Suprapubic skin (tissue), 4 donors: Measurements from ENCODE around the gene RAB3B. TPM values are rescaled to one million over a fixed set of nuclear protein-coding genes. Genes with fewer than 3 reads are reported as not detected.

Source experiments
- DNase-seq, 2 donors: peaks; one replicate each; pipeline ENCODE4 v3.0.0-alpha.2; 2019; ENCODE audit warnings: low spot score in 2 of 2
- H3K27ac ChIP-seq: fragments of 200-600 bp; sonication (generic); one replicate; pipeline ENCODE4 v1.5.1; 2019
- H3K27me3 ChIP-seq: fragments of 200-600 bp; sonication (generic); one replicate; pipeline ENCODE4 v1.5.1; 2019
- H3K36me3 ChIP-seq: fragments of 200-600 bp; sonication (generic); one replicate; pipeline ENCODE4 v1.5.1; 2019
- H3K4me1 ChIP-seq: fragments of 200-600 bp; sonication (generic); one replicate; pipeline ENCODE4 v1.5.1; 2019
- H3K4me3 ChIP-seq: fragments of 200-600 bp; sonication (generic); one replicate; pipeline ENCODE4 v1.5.1; 2019; ENCODE audit warnings: mild to moderate bottlenecking
- H3K9me3 ChIP-seq: fragments of 200-600 bp; sonication (generic); one replicate; pipeline ENCODE4 v1.5.1; 2019
- EP300 ChIP-seq: sonication (generic); formaldehyde crosslinking; IDR thresholded peaks from one replicate; pipeline ENCODE4 v1.6.1; 2017; ENCODE audit warnings: antibody characterized with exemption
- POLR2A ChIP-seq, 2 donors: fragments of 450-650 bp; IDR thresholded peaks; one replicate each; pipeline ENCODE4 v1.6.1; 2017; ENCODE audit warnings: antibody characterized with exemption in 2 of 2, mild to moderate bottlenecking in 2 of 2, moderate library complexity in 2 of 2
- POLR2AphosphoS5 ChIP-seq, 3 donors: sonication (generic); formaldehyde crosslinking; IDR thresholded peaks; one replicate each; pipeline ENCODE4 v1.6.1; 2017; ENCODE audit warnings: antibody characterized with exemption in 3 of 3
- WGBS: methylation state at CpG from one replicate; pipeline ENCODE4 v1.1.5; 2018; 5-methylcytosine and 5-hydroxymethylcytosine counted together
- total RNA-seq, 4 donors: library from RNA; depleted of rRNA; stranded (reverse); fragments of >200 nt; gene quantifications; one replicate each; pipeline ENCODE4 v1.1.0, GENCODE V29; 2016
- TF ChIP-seq, protein P1 (sequence below), 2 donors: fragments of 200-600 bp in 1 of 2; fragments of 450-650 bp in 1 of 2; sonication (generic) in 1 of 2; IDR thresholded peaks; one replicate each; pipeline ENCODE4 v1.5.1; 2016 to 2019; ENCODE audit warnings: antibody characterized with exemption in 2 of 2, mild to moderate bottlenecking in 1 of 2, moderate library complexity in 1 of 2

The RAB3B gene
- total RNA-seq, 4 donors from 2014 or later, result 2.8 to 6.8 (median 5.6) TPM

DNA sequence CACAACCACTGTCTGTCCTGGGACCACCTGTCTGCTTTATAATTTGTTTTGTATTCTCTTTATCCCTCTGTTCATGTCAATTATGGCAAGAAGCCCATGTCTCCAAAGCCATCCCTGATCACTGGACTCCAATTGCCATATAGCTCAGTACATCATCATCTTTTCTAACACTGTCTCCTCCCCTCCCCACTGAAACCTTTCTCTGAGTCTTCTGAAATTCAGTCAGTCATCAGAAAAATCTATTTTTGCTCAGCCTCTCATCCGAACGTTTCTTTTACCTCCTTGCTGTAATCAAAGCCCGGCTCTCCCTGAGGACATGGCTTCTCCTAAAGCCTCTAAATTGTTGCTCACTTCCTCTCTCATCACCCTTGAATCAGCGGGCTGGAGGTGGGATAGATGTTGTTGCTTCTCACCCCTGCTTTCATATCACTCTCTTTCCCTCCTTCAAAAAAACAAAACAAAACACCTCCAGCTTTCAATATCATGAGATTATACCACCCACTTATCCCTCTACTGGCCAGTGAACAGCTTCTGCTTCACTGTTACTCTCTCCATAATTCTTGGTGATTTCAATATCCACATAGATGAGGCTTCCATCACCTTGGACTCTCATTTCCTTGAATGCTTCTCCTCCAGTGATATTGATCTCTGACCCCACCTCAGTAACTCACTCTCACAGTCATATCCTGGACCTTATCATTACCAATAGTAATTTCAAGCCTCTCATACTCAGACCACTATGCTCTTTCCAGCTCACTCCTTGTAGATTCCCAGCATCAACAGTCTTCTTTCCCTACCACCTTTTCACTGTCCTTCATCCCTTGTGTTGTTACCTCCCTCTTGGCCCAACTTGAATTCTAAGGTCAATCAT lies 27.8 kb downstream of the RAB3B start:
- H3K4me3 ChIP-seq, result no peak overlapping the region
- TF ChIP-seq, protein P1, sequence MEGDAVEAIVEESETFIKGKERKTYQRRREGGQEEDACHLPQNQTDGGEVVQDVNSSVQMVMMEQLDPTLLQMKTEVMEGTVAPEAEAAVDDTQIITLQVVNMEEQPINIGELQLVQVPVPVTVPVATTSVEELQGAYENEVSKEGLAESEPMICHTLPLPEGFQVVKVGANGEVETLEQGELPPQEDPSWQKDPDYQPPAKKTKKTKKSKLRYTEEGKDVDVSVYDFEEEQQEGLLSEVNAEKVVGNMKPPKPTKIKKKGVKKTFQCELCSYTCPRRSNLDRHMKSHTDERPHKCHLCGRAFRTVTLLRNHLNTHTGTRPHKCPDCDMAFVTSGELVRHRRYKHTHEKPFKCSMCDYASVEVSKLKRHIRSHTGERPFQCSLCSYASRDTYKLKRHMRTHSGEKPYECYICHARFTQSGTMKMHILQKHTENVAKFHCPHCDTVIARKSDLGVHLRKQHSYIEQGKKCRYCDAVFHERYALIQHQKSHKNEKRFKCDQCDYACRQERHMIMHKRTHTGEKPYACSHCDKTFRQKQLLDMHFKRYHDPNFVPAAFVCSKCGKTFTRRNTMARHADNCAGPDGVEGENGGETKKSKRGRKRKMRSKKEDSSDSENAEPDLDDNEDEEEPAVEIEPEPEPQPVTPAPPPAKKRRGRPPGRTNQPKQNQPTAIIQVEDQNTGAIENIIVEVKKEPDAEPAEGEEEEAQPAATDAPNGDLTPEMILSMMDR (IDR thresholded peaks at IDR 0.05), result no peak
- TF ChIP-seq EP300, result no peak
- TF ChIP-seq POLR2A (IDR thresholded peaks at IDR 0.05), result no peak
- no peak for TF ChIP-seq POLR2AphosphoS5 (IDR thresholded peaks at IDR 0.05)
- no peaks in the 10 kb centered on the region for H3K36me3 ChIP-seq
- no peaks in the 10 kb centered on the region for H3K9me3 ChIP-seq
- no peaks in the 10 kb centered on the region for H3K4me1 ChIP-seq
- H3K27ac ChIP-seq, result no peak overlapping the region
- no peak for DNase-seq
- whole genome bisulfite sequencing, result 64% methylated on average over 4 of the region's 4 CpGs
- H3K27me3 ChIP-seq, result peaks cover 11% of the 10 kb centered on the region

DNA sequence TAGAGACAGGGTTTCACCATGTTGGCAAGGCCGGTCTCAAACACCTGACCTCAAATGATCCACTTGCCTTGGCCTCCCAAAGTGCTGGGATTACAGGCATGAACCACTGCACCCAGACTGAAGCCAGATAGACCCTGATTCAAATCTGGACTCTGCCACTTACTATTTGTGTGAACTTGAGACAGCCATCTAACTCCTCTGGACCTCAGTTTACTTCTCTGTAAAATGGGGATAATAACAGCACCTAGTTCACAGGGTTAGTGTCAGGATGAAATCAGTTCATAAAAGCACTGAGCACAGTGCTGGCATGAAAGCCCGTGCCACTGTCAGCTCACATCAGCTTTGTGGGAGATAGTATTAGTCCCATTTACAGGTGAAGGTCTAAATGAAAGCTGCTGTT lies 28.5 kb downstream of the RAB3B start:
- peaks cover 11% of the 10 kb centered on the region for H3K27me3 ChIP-seq
- DNase-seq, result no peak
- TF ChIP-seq, protein P1 (IDR thresholded peaks at IDR 0.05), result no peak
- TF ChIP-seq POLR2A (IDR thresholded peaks at IDR 0.05) (no peak), EP300 (no peak), POLR2AphosphoS5 (IDR thresholded peaks at IDR 0.05) (no peak)
- H3K27ac ChIP-seq, result no peak overlapping the region
- no peaks in the 10 kb centered on the region for H3K36me3 ChIP-seq
- no peaks in the 10 kb centered on the region for H3K4me1 ChIP-seq
- no peaks in the 10 kb centered on the region for H3K9me3 ChIP-seq
- 85% methylated on average over 2 of the region's 2 CpGs for WGBS
- no peak overlapping the region for H3K4me3 ChIP-seq

DNA sequence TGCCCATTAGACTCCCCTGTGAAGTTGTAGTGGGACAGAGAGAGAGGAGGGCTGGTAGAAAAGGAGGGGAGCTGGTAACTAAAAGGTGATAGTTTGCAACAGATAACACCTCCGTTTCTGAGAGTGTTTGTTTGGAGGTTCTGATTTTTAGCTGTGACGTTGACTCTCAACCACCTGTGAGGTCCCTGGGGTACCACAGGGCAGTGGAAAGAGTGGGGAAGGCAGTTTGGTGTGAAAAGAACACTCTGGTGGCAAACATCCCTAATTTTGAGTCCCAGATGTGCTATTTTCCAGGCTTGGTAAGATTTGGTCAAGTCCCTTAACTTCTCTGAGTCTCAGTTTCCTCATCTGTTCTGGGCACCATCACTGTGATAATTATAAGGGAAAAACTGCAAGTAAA lies 29.3 kb downstream of the RAB3B start:
- TF ChIP-seq POLR2A (IDR thresholded peaks at IDR 0.05), result no peak
- TF ChIP-seq POLR2AphosphoS5 (IDR thresholded peaks at IDR 0.05), result no peak
- TF ChIP-seq, protein P1 (IDR thresholded peaks at IDR 0.05), result no peak
- no peak for TF ChIP-seq EP300
- Histone ChIP-seq H3K4me3 (no peak overlapping the region), H3K27me3 (peaks cover 11% of the 10 kb centered on the region), H3K4me1 (no peaks in the 10 kb centered on the region), H3K9me3 (no peaks in the 10 kb centered on the region), H3K27ac (no peak overlapping the region), H3K36me3 (no peaks in the 10 kb centered on the region)
- 49% methylated on average over 2 of the region's 2 CpGs for WGBS
- no peak for DNase-seq

DNA sequence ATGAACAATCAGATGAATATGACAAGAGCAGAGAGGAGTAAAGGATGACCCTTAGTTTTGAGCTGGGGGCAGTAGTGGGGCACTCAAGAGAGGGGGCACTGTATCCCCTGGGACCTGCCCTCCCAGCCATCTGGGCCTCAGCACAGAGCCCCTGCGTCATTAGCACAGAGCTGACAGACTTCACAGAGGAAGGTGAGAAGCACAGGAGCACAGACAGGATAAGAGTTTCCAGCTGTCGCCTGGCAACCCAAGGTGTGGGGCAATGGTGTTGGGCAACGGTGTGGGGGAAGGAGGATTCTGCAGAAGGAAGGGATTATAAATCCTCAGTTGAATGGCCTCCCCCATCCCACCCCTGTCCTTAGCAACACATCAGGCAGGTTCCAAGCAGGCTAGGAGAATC lies 30.2 kb downstream of the RAB3B start:
- Histone ChIP-seq H3K27ac (no peak overlapping the region), H3K36me3 (no peaks in the 10 kb centered on the region), H3K27me3 (peaks cover 11% of the 10 kb centered on the region), H3K4me3 (no peak overlapping the region), H3K9me3 (no peaks in the 10 kb centered on the region), H3K4me1 (peaks cover 4% of the 10 kb centered on the region)
- TF ChIP-seq EP300 (no peak), POLR2AphosphoS5 (IDR thresholded peaks at IDR 0.05) (no peak), POLR2A (IDR thresholded peaks at IDR 0.05) (no peak)
- TF ChIP-seq, protein P1 (IDR thresholded peaks at IDR 0.05), result no peak
- no peak for DNase-seq
- 41% methylated on average over 3 of the region's 3 CpGs for WGBS

DNA sequence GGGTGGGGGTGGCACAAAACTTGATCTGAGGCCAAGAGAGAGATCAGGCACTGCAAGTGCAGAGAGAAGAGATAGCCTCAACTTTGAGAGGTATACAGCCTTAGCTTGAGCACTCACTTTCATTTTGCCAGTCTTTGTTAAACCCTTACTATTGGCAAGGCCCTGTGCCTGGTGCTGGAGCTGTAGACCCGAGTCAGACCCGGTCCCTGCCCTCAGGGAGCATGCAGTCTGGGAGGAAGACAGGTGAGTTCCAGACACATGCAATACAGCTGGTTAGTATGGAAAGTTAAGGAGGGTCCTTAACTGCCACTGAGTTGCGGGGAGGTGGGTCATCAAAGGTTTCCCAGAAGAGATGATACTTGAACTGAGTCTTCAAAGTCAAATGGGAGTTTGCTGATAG lies 31.7 kb downstream of the RAB3B start:
- Histone ChIP-seq H3K9me3 (no peaks in the 10 kb centered on the region), H3K27ac (no peak overlapping the region), H3K4me1 (peaks cover 4% of the 10 kb centered on the region), H3K36me3 (no peaks in the 10 kb centered on the region), H3K27me3 (peaks cover 11% of the 10 kb centered on the region), H3K4me3 (no peak overlapping the region)
- TF ChIP-seq POLR2AphosphoS5 (IDR thresholded peaks at IDR 0.05), result no peak
- TF ChIP-seq POLR2A (IDR thresholded peaks at IDR 0.05), result no peak
- TF ChIP-seq, protein P1 (IDR thresholded peaks at IDR 0.05), result no peak
- TF ChIP-seq EP300, result no peak
- WGBS, result 79% methylated on average over 3 of the region's 3 CpGs
- no peak for DNase-seq
